ENCODE measurements around the gene CABP4.

DNA sequence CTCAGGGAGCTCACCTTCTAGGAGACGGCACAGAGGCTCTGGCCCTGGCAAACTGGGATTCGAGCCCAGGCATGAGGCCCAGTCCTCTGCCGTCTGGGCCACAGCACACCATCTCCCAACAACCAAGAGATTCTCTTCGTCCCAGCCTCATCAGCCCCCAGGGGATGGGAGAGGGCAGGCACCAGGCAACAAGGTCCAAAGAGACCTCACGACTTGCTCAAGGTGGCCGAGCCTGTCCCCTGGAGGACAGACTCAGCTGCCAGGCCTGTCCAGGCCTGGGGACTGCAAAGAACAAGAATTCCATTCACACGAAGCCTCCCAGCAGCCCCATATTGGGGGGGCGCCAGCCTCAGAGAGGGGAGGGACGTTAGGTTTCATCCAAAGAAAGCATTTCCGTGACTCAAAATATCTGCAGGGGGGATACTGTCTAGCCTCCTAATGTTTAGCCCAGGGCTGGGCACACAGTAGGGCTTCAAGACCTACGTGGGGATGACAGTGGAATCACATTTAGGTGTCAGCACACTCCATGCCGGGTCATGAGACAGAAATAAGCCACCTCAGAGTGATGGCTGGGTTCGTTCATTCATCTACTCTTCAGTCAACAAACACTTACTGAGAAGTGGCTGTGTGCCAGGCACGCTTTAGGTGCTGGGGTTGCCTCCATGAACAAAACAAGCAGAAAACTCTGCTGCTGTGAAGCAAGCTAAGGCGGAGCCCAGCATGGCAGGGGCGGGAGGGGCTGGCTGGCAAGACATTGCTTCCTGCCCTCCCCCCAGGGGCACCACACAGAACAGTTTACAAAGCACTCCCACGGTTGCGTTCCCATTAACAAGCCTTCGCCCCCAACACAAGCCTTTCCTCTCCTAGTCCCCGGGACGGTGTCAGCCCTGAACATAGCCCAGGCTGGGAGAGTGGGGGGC, 38.5 kb upstream of the CABP4 start:
- TF ChIP-seq POLR2AphosphoS5 (IDR thresholded peaks at IDR 0.05; ENCODE audit: low read depth, low read length) (no peak), POLR2A (IDR thresholded peaks at IDR 0.05; ENCODE audit: low read depth, low read length) (no peak), POU2F2 (IDR thresholded peaks at IDR 0.05; ENCODE audit: low read depth, low read length) (no peak), SPI1 (IDR thresholded peaks at IDR 0.05; ENCODE audit: low read depth, low read length) (no peak), TAF1 (IDR thresholded peaks at IDR 0.05; ENCODE audit: low read depth, low read length) (no peak), PAX5 (IDR thresholded peaks at IDR 0.05; ENCODE audit: insufficient read depth, low read length, severe bottlenecking) (no peak)
